K562 (cell line): Measurements from ENCODE around the gene SFMBT2.

Source experiments
- CTCF ChIP-seq, 3 experiments: IDR thresholded peaks in 2 of 3; conservative IDR thresholded peaks in 1 of 3; 2 replicates each; pipeline ENCODE4 v1.5.1; 2011 to 2012; ENCODE audit warnings: low read length in 3 of 3, mild to moderate bottlenecking in 3 of 3, control low read depth in 2 of 3, improper control_type of control experiment in 1 of 3, inconsistent platforms in 1 of 3, low read depth in 1 of 3, mixed read lengths in 1 of 3, moderate library complexity in 1 of 3; ENCODE audit not compliant: insufficient read depth in 2 of 3
- E2F8 ChIP-seq: fragments of 450-650 bp; IDR thresholded peaks from 2 replicates; pipeline ENCODE4 v1.7.1; 2018; ENCODE audit warnings: mild to moderate bottlenecking, low read depth; ENCODE audit not compliant: partially characterized antibody
- FOXP1 ChIP-seq: sonication (generic); formaldehyde crosslinking; IDR thresholded peaks from 2 replicates; pipeline ENCODE4 v1.8.0; 2022; ENCODE audit warnings: mild to moderate bottlenecking, missing genetic modification reagents
- HDAC6 ChIP-seq: IDR thresholded peaks from 2 replicates; pipeline ENCODE4 v1.6.1; 2012; ENCODE audit warnings: low read depth, mild to moderate bottlenecking, control low read depth, inconsistent platforms, low read length, moderate library complexity
- HNRNPLL ChIP-seq: fragments of 200-400 bp; formaldehyde crosslinking; IDR thresholded peaks from 2 replicates; pipeline ENCODE4 v1.6.1; 2017; ENCODE audit warnings: low read length, low read depth, mild to moderate bottlenecking; ENCODE audit not compliant: poor library complexity, severe bottlenecking
- JUND ChIP-seq, 2 experiments: IDR thresholded peaks; 2 replicates in 1 of 2; 3 replicates in 1 of 2; pipeline ENCODE4 v1.6.1; 2011; ENCODE audit warnings: borderline replicate concordance in 2 of 2, low read depth in 2 of 2, low read length in 2 of 2, improper control_type of control experiment in 1 of 2, missing biosample characterization in 1 of 2, missing genetic modification characterization in 1 of 2, missing genetic modification reagents in 1 of 2
- POLR2AphosphoS5 ChIP-seq: IDR thresholded peaks from 2 replicates; pipeline ENCODE4 v1.6.1; 2011; ENCODE audit warnings: mild to moderate bottlenecking, low read depth, low read length, moderate library complexity; ENCODE audit not compliant: control insufficient read depth, insufficient read depth
- RAD51 ChIP-seq: fragments of 450-650 bp; IDR thresholded peaks from 2 replicates; pipeline ENCODE4 v1.7.1; 2016; ENCODE audit warnings: low read depth, mild to moderate bottlenecking, borderline replicate concordance
- RUNX1 ChIP-seq: sonication (generic); IDR thresholded peaks from 2 replicates; pipeline ENCODE4 v1.6.1; 2016; ENCODE audit warnings: antibody characterized with exemption, low read depth
- SMARCB1 ChIP-seq: IDR thresholded peaks from 2 replicates; pipeline ENCODE4 v1.6.1; 2011; ENCODE audit warnings: improper control_type of control experiment, low read depth; ENCODE audit not compliant: insufficient read length
- SNAPC5 ChIP-seq: fragments of 250-450 bp; sonication (Bioruptor Pico); IDR thresholded peaks from 2 replicates; pipeline ENCODE4 v1.8.0; 2021; ENCODE audit warnings: moderate library complexity, mild to moderate bottlenecking, inconsistent platforms
- TAF1 ChIP-seq: IDR thresholded peaks from 2 replicates; pipeline ENCODE4 v1.6.1; 2011; ENCODE audit warnings: mild to moderate bottlenecking, low read length, moderate library complexity; ENCODE audit not compliant: insufficient read depth, control insufficient read depth, severe bottlenecking; ENCODE audit errors: extremely low read depth

DNA sequence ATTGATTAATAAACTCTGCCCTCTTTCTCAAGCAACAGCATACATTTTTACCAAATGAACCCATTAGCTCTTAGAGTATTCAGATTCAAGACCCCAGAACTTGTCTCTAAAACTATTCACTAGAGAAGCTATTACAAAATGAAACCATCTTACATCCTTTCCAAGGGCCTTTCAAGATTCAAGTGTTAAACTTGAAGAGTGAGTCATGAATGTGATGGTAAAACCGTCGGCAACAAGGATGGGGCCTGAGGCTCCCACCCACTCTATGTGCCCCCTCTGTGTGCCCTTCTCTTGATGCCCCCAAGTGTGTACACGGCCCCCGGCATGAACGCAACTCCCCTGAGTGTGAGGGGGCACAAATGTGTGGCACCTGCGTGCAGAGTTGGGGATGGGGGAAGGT is 46.4 kb downstream of the SFMBT2 start:
- TF ChIP-seq TAF1 (no peak), JUND (IDR thresholded peaks at IDR 0.05; ENCODE audit: borderline replicate concordance, low read depth, low read length) (no peak), JUND (tag; IDR thresholded peaks at IDR 0.05; ENCODE audit: borderline replicate concordance, low read depth, low read length) (no peak), SMARCB1 (no peak), FOXP1 (CRISPR knock-in tag) (no peak), RUNX1 (no peak), SNAPC5 (CRISPR knock-in tag) (no peak), HDAC6 (no peak), POLR2AphosphoS5 (no peak), E2F8 (no peak), RAD51 (no peak), HNRNPLL (no peak), CTCF (IDR thresholded peaks at IDR 0.05 in 2 of 3, conservative IDR thresholded peaks at IDR 0.05 in 1 of 3; ENCODE audit: insufficient read depth in 2 of 3, low read depth in 1 of 3, low read length in 3 of 3) (no peak)
